H9 (cell line): Measurements from ENCODE around the gene LRRC40. TPM values are rescaled to one million over a fixed set of nuclear protein-coding genes. Genes with fewer than 3 reads are reported as not detected.
A peak's percentile ranks its signal among the peaks of the same experiment; 100 is the strongest.

Experiments used
- DNase-seq: peaks from one replicate; pipeline ENCODE4 v3.0.0-alpha.2; 2017
- H2AFZ ChIP-seq: one replicate; pipeline ENCODE4 v1.6.1; 2013; ENCODE audit warnings: mild to moderate bottlenecking, low read length, control low read depth, moderate library complexity
- H2AK5ac ChIP-seq: 2 replicates; pipeline ENCODE4 v1.6.1; 2013; ENCODE audit warnings: low read length, control low read depth, mixed read lengths; ENCODE audit not compliant: insufficient read length
- H2BK120ac ChIP-seq: one replicate; pipeline ENCODE4 v1.6.1; 2013; ENCODE audit warnings: low read depth, mild to moderate bottlenecking, low read length, control low read depth, inconsistent platforms; ENCODE audit not compliant: poor library complexity, severe bottlenecking
- H2BK12ac ChIP-seq: 2 replicates; pipeline ENCODE4 v1.6.1; 2013; ENCODE audit warnings: low read length, control low read depth, mixed read lengths, low read depth; ENCODE audit not compliant: insufficient read length
- H2BK15ac ChIP-seq: 2 replicates; pipeline ENCODE4 v1.6.1; 2013; ENCODE audit warnings: low read depth, low read length, control low read depth
- H2BK20ac ChIP-seq: one replicate; pipeline ENCODE4 v1.6.1; 2013; ENCODE audit warnings: low read depth, mild to moderate bottlenecking, low read length, control low read depth, inconsistent platforms; ENCODE audit not compliant: poor library complexity, severe bottlenecking
- H2BK5ac ChIP-seq: 2 replicates; pipeline ENCODE4 v1.6.1; 2013; ENCODE audit warnings: low read length, control low read depth, mixed read lengths; ENCODE audit not compliant: insufficient read length
- H3K14ac ChIP-seq: 2 replicates; pipeline ENCODE4 v1.6.1; 2013; ENCODE audit warnings: low read length, control low read depth; ENCODE audit not compliant: insufficient read depth
- H3K18ac ChIP-seq: 2 replicates; pipeline ENCODE4 v1.6.1; 2013; ENCODE audit warnings: low read depth, mild to moderate bottlenecking, mixed read lengths, low read length, control low read depth; ENCODE audit not compliant: insufficient read length
- H3K23ac ChIP-seq: 2 replicates; pipeline ENCODE4 v1.6.1; 2013; ENCODE audit warnings: low read length, control low read depth, mixed read lengths, low read depth; ENCODE audit not compliant: insufficient read length
- H3K23me2 ChIP-seq: 2 replicates; pipeline ENCODE4 v1.6.1; 2013; ENCODE audit warnings: low read depth, mild to moderate bottlenecking, mixed read lengths, low read length, control low read depth; ENCODE audit not compliant: insufficient read length, poor library complexity, severe bottlenecking
- H3K27ac ChIP-seq: 2 replicates; pipeline ENCODE4 v1.5.1; 2013; ENCODE audit warnings: low read length, control low read depth, mixed read lengths, low read depth; ENCODE audit not compliant: insufficient read length
- H3K27me3 ChIP-seq: 2 replicates; pipeline ENCODE4 v1.6.1; 2013; ENCODE audit warnings: low read length, control low read depth, inconsistent platforms; ENCODE audit not compliant: insufficient read depth
- H3K4ac ChIP-seq: 2 replicates; pipeline ENCODE4 v1.6.1; 2013; ENCODE audit warnings: low read depth, mild to moderate bottlenecking, control low read depth, inconsistent platforms, low read length, moderate library complexity
- H3K4me1 ChIP-seq: 2 replicates; pipeline ENCODE4 v1.6.1; 2013; ENCODE audit warnings: low read length, control low read depth, inconsistent platforms; ENCODE audit not compliant: insufficient read depth
- H3K4me2 ChIP-seq: 2 replicates; pipeline ENCODE4 v1.6.1; 2013; ENCODE audit warnings: low read length, control low read depth, mixed read lengths; ENCODE audit not compliant: insufficient read length, insufficient read depth
- H3K56ac ChIP-seq: 2 replicates; pipeline ENCODE4 v1.6.1; 2013; ENCODE audit warnings: low read depth, mild to moderate bottlenecking, mixed read lengths, low read length, control low read depth; ENCODE audit not compliant: insufficient read length
- H3K79me1 ChIP-seq: 2 replicates; pipeline ENCODE4 v1.6.1; 2013; ENCODE audit warnings: low read depth, mild to moderate bottlenecking, moderate library complexity, low read length, control low read depth, inconsistent platforms; ENCODE audit not compliant: insufficient read depth, poor library complexity, severe bottlenecking
- H3K79me2 ChIP-seq: 2 replicates; pipeline ENCODE4 v1.6.1; 2013; ENCODE audit warnings: low read length, control low read depth, inconsistent platforms; ENCODE audit not compliant: insufficient read depth
- H3K9ac ChIP-seq: 2 replicates; pipeline ENCODE4 v1.6.1; 2013; ENCODE audit warnings: low read length, control low read depth, mixed read lengths; ENCODE audit not compliant: insufficient read length; ENCODE audit errors: extremely low read depth
- H3K9me3 ChIP-seq: one replicate; pipeline ENCODE4 v1.6.1; 2013; ENCODE audit warnings: low read depth, low read length, inconsistent platforms; ENCODE audit not compliant: control insufficient read depth
- H3T11ph ChIP-seq: one replicate; pipeline ENCODE4 v1.6.1; 2013; ENCODE audit warnings: mild to moderate bottlenecking, low read length, control low read depth, inconsistent platforms
- H4K20me1 ChIP-seq: one replicate; pipeline ENCODE4 v1.6.1; 2013; ENCODE audit not compliant: control insufficient read depth, insufficient read length, insufficient read depth
- H4K5ac ChIP-seq: 2 replicates; pipeline ENCODE4 v1.6.1; 2013; ENCODE audit warnings: low read depth, mild to moderate bottlenecking, mixed read lengths, low read length, control low read depth; ENCODE audit not compliant: insufficient read length
- H4K8ac ChIP-seq: replicated peaks from 2 replicates; pipeline ENCODE4 v1.6.1; 2013; ENCODE audit warnings: low read length, control low read depth, mixed read lengths, low read depth; ENCODE audit not compliant: insufficient read length
- H4K91ac ChIP-seq: 2 replicates; pipeline ENCODE4 v1.6.1; 2013; ENCODE audit warnings: low read depth, mild to moderate bottlenecking, moderate library complexity, mixed read lengths, low read length, control low read depth; ENCODE audit not compliant: insufficient read length
- H3K27ac Mint-ChIP-seq, 3 experiments: 2 replicates in 2 of 3; 3 replicates in 1 of 3; pipeline ENCODE4 v1.8.0; 2020 to 2021; ENCODE audit warnings: mixed read lengths in 3 of 3, mild to moderate bottlenecking in 1 of 3, moderate library complexity in 1 of 3
- H3K27me3 Mint-ChIP-seq: 2 replicates; pipeline ENCODE4 v1.8.0; 2021; ENCODE audit warnings: low read depth, mild to moderate bottlenecking, moderate library complexity, mixed read lengths
- H3K36me3 Mint-ChIP-seq, 3 experiments: 2 replicates in 2 of 3; 3 replicates in 1 of 3; pipeline ENCODE4 v1.8.0; 2020 to 2021; ENCODE audit warnings: low read depth in 3 of 3, mixed read lengths in 3 of 3; ENCODE audit not compliant: insufficient read depth in 1 of 3
- H3K4me1 Mint-ChIP-seq, 2 experiments: 2 replicates each; pipeline ENCODE4 v1.8.0; 2020; ENCODE audit warnings: mixed read lengths in 2 of 2
- H3K4me3 Mint-ChIP-seq, 2 experiments: 2 replicates in 1 of 2; 3 replicates in 1 of 2; pipeline ENCODE4 v1.8.0; 2020 to 2021; ENCODE audit warnings: mild to moderate bottlenecking in 2 of 2, mixed read lengths in 2 of 2, moderate library complexity in 1 of 2
- H3K9me3 Mint-ChIP-seq, 2 experiments: 2 replicates in 1 of 2; 3 replicates in 1 of 2; pipeline ENCODE4 v1.8.0; 2020; ENCODE audit warnings: mild to moderate bottlenecking in 2 of 2, mixed read lengths in 2 of 2, moderate library complexity in 1 of 2
- WGBS: extraction: QIAGEN DNeasy Blood & Tissue Kit; methylation state at CpG from one replicate; pipeline ENCODE4 v1.1.7; 2013; ENCODE audit warnings: missing lambda C conversion rate, low lambda C conversion rate, mixed read lengths; ENCODE audit not compliant: insufficient read length; ENCODE audit errors: extremely low coverage; 5-methylcytosine and 5-hydroxymethylcytosine counted together
- total RNA-seq: library from RNA; stranded (reverse); gene quantifications from 2 replicates; pipeline ENCODE4 v1.2.1, GENCODE V29; 2021
- TF ChIP-seq, protein P1 (sequence below): fragments of 200-600 bp; sonication (generic); conservative IDR thresholded peaks from 3 replicates; pipeline ENCODE4 v1.8.0; 2021; ENCODE audit warnings: antibody characterized with exemption, mild to moderate bottlenecking

The LRRC40 gene
- total RNA-seq, 1 experiment from 2014 or later: 27.6 TPM

DNA sequence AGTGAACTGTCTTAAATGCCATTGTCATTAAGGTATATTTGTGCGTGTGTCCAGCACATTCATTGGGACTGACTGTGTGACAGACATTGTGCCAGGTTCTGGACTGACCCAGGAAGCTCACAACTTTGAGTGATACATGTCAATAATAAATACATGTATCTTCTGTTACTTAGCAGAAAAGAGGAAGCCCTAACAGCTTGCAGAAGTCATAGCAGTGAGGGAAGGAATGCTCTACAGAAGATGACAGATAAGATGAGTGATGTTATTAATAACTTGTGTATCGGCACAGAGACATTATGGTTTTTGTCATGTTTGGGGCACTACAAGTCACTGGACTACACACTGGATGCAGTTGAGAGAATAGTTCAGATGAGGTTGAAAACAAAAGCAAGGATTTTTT lies 14.6 kb upstream of the LRRC40 start:
- H3K79me2 ChIP-seq: peaks cover 14% of the 10 kb centered on the region; the same call in 1 of the 2 replicates
- H3K23ac ChIP-seq: no peak overlapping the region
- no peak overlapping the region for H3T11ph ChIP-seq
- no peak overlapping the region for H2BK5ac ChIP-seq
- H3K23me2 ChIP-seq: no peaks in the 10 kb centered on the region
- no peak overlapping the region for H3K4ac ChIP-seq
- Mint-ChIP-seq H3K9me3 (no peaks in the 10 kb centered on the region), H3K27ac (peak overlapping the region in 2 of 3 experiments; percentile 45 to 66; a peak in 3 of 7 replicates), H3K27me3 (no peaks in the 10 kb centered on the region), H3K4me1 (peaks cover 28 to 35% of the 10 kb centered on the region in 2 experiments), H3K4me3 (no peak overlapping the region), H3K36me3 (peaks cover 17 to 52% (median 41%) of the 10 kb centered on the region in 3 experiments)
- WGBS: no CpG with 5 or more reads among the region's 2 CpGs
- no peak overlapping the region for H2BK12ac ChIP-seq
- DNase-seq: no peak
- no peak overlapping the region for H2BK15ac ChIP-seq
- H3K9ac ChIP-seq: no peak overlapping the region
- no peak overlapping the region for H2AK5ac ChIP-seq
- no peaks in the 10 kb centered on the region for H3K27me3 ChIP-seq
- H3K4me2 ChIP-seq: no peak overlapping the region
- TF ChIP-seq, protein P1, sequence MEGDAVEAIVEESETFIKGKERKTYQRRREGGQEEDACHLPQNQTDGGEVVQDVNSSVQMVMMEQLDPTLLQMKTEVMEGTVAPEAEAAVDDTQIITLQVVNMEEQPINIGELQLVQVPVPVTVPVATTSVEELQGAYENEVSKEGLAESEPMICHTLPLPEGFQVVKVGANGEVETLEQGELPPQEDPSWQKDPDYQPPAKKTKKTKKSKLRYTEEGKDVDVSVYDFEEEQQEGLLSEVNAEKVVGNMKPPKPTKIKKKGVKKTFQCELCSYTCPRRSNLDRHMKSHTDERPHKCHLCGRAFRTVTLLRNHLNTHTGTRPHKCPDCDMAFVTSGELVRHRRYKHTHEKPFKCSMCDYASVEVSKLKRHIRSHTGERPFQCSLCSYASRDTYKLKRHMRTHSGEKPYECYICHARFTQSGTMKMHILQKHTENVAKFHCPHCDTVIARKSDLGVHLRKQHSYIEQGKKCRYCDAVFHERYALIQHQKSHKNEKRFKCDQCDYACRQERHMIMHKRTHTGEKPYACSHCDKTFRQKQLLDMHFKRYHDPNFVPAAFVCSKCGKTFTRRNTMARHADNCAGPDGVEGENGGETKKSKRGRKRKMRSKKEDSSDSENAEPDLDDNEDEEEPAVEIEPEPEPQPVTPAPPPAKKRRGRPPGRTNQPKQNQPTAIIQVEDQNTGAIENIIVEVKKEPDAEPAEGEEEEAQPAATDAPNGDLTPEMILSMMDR: no peak
- H2BK20ac ChIP-seq: no peak overlapping the region
- no peak overlapping the region for H2BK120ac ChIP-seq
- H3K9me3 ChIP-seq: no peaks in the 10 kb centered on the region
- no peaks in the 10 kb centered on the region for H3K4me1 ChIP-seq
- no peak overlapping the region for H4K8ac ChIP-seq
- H3K79me1 ChIP-seq: no peaks in the 10 kb centered on the region
- H4K5ac ChIP-seq: no peak overlapping the region
- no peak overlapping the region for H3K14ac ChIP-seq
- no peak overlapping the region for H3K18ac ChIP-seq
- no peak overlapping the region for H2AFZ ChIP-seq
- H3K56ac ChIP-seq: no peak overlapping the region
- H4K91ac ChIP-seq: no peak overlapping the region
- H3K27ac ChIP-seq: no peak overlapping the region
- no peaks in the 10 kb centered on the region for H4K20me1 ChIP-seq
